Smooth muscle cell (in vitro differentiated cells): Measurements from ENCODE around the gene CRYBG1. TPM values are rescaled to one million over a fixed set of nuclear protein-coding genes. Genes with fewer than 3 reads are reported as not detected.

ENCODE experiments used
- DNase-seq: peaks from one replicate; lab custom pipeline; 2025; ENCODE audit not compliant: unreplicated experiment; lab: John Stamatoyannopoulos, UW
- H2AFZ ChIP-seq: fragments of 200-600 bp; sonication (generic); 2 replicates; pipeline ENCODE4 v1.6.0; 2016; ENCODE audit warnings: antibody characterized with exemption, low read depth, mild to moderate bottlenecking
- H3F3A ChIP-seq: fragments of 200-600 bp; sonication (generic); 2 replicates; pipeline ENCODE4 v1.6.0; 2017; ENCODE audit warnings: antibody characterized with exemption, low read depth
- H3K27ac ChIP-seq: fragments of 200-600 bp; sonication (generic); 2 replicates; pipeline ENCODE4 v1.5.1; 2016; ENCODE audit warnings: low read depth, mild to moderate bottlenecking
- H3K27me3 ChIP-seq: fragments of 200-600 bp; sonication (generic); 2 replicates; pipeline ENCODE4 v1.6.1; 2016; ENCODE audit warnings: low read depth, mild to moderate bottlenecking
- H3K36me3 ChIP-seq: fragments of 200-600 bp; sonication (generic); 2 replicates; pipeline ENCODE4 v1.5.1; 2016; ENCODE audit warnings: low read depth
- H3K4me1 ChIP-seq: fragments of 200-600 bp; sonication (generic); 2 replicates; pipeline ENCODE4 v1.5.1; 2016; ENCODE audit warnings: low read depth
- H3K4me2 ChIP-seq: fragments of 200-600 bp; sonication (generic); 2 replicates; pipeline ENCODE4 v1.6.0; 2016; ENCODE audit warnings: mild to moderate bottlenecking
- H3K4me3 ChIP-seq: fragments of 200-600 bp; sonication (generic); 2 replicates; pipeline ENCODE4 v1.5.1; 2016; ENCODE audit warnings: mild to moderate bottlenecking
- H3K79me2 ChIP-seq: fragments of 200-600 bp; sonication (generic); 2 replicates; pipeline ENCODE4 v1.6.0; 2016; ENCODE audit warnings: low read depth, mild to moderate bottlenecking
- H3K9ac ChIP-seq: fragments of 200-600 bp; sonication (generic); 2 replicates; pipeline ENCODE4 v1.6.0; 2016; ENCODE audit warnings: low read depth
- H3K9me3 ChIP-seq: fragments of 200-600 bp; sonication (generic); replicated peaks from 2 replicates; pipeline ENCODE4 v1.5.1; 2016; ENCODE audit warnings: low read depth
- H4K20me1 ChIP-seq: fragments of 200-600 bp; sonication (generic); 2 replicates; pipeline ENCODE4 v1.6.0; 2016; ENCODE audit warnings: low read depth
- CTCF ChIP-seq: fragments of 200-600 bp; sonication (generic); IDR thresholded peaks from 2 replicates; pipeline ENCODE4 v1.5.1; 2017; ENCODE audit warnings: borderline replicate concordance, mild to moderate bottlenecking, antibody characterized with exemption; ENCODE audit not compliant: insufficient read depth, poor library complexity, severe bottlenecking
- WGBS: methylation state at CpG from one replicate; pipeline ENCODE4 v1.1.7; 2016; ENCODE audit warnings: low lambda C conversion rate; 5-methylcytosine and 5-hydroxymethylcytosine counted together
- polyA plus RNA-seq: library from polyadenylated mRNA; unstranded; fragments of >200 nt; fragmentation: Nextera tagmentation; extraction: Ambion mirVana; gene quantifications from 2 replicates; pipeline ENCODE4 v1.2.1, GENCODE V29; 2016
- total RNA-seq: library from RNA; depleted of rRNA; stranded (reverse); fragments of >200 nt; gene quantifications from 2 replicates; pipeline ENCODE4 v1.2.3, GENCODE V29; 2014

CRYBG1 gene
- total and polyA plus RNA-seq, 2 experiments from 2014 or later, result 0.98 to 11.9 TPM

GRCh38 chr6:106563614-106564013 lies 203.1 kb downstream of the CRYBG1 start:
- H2AFZ ChIP-seq, result no peak overlapping the region
- H3F3A ChIP-seq, result no peaks in the 10 kb centered on the region
- H3K36me3 ChIP-seq, result no peaks in the 10 kb centered on the region
- no peaks in the 10 kb centered on the region for H3K4me1 ChIP-seq
- no peak for DNase-seq
- H3K27me3 ChIP-seq, result no peaks in the 10 kb centered on the region
- no peaks in the 10 kb centered on the region for H4K20me1 ChIP-seq
- H3K4me3 ChIP-seq, result no peak overlapping the region
- H3K4me2 ChIP-seq, result no peak overlapping the region
- 35% methylated on average over 2 of the region's 2 CpGs for WGBS
- H3K79me2 ChIP-seq, result no peaks in the 10 kb centered on the region
- no peak for TF ChIP-seq CTCF
- no peaks in the 10 kb centered on the region for H3K9me3 ChIP-seq
- H3K27ac ChIP-seq, result no peak overlapping the region
- no peak overlapping the region for H3K9ac ChIP-seq

GRCh38 chr6:106564476-106564875 lies 204.0 kb downstream of the CRYBG1 start:
- H3K9ac ChIP-seq, result no peak overlapping the region
- H3K27ac ChIP-seq, result no peak overlapping the region
- H2AFZ ChIP-seq, result no peak overlapping the region
- no peak overlapping the region for H3K4me2 ChIP-seq
- H3K9me3 ChIP-seq, result no peaks in the 10 kb centered on the region
- no peaks in the 10 kb centered on the region for H3F3A ChIP-seq
- DNase-seq, result no peak
- TF ChIP-seq CTCF, result no peak
- no peaks in the 10 kb centered on the region for H4K20me1 ChIP-seq
- H3K27me3 ChIP-seq, result no peaks in the 10 kb centered on the region
- H3K36me3 ChIP-seq, result no peaks in the 10 kb centered on the region
- no peaks in the 10 kb centered on the region for H3K4me1 ChIP-seq
- WGBS, result 60% methylated on average over 4 of the region's 4 CpGs
- no peak overlapping the region for H3K4me3 ChIP-seq
- H3K79me2 ChIP-seq, result no peaks in the 10 kb centered on the region

GRCh38 chr6:106568530-106568929 lies 208.0 kb downstream of the CRYBG1 start:
- H3K4me1 ChIP-seq, result no peaks in the 10 kb centered on the region
- H3K9ac ChIP-seq, result no peak overlapping the region
- H3K9me3 ChIP-seq, result no peaks in the 10 kb centered on the region
- no peak overlapping the region for H3K27ac ChIP-seq
- H4K20me1 ChIP-seq, result no peaks in the 10 kb centered on the region
- H3K4me2 ChIP-seq, result no peak overlapping the region
- no peak for TF ChIP-seq CTCF
- no peaks in the 10 kb centered on the region for H3K27me3 ChIP-seq
- WGBS, result 67% methylated on average over 2 of the region's 2 CpGs
- no peak overlapping the region for H2AFZ ChIP-seq
- H3K36me3 ChIP-seq, result no peaks in the 10 kb centered on the region
- DNase-seq, result no peak
- H3K4me3 ChIP-seq, result no peak overlapping the region
- no peaks in the 10 kb centered on the region for H3K79me2 ChIP-seq
- H3F3A ChIP-seq, result no peaks in the 10 kb centered on the region

GRCh38 chr6:106569428-106569827 lies 208.9 kb downstream of the CRYBG1 start:
- H3F3A ChIP-seq, result no peaks in the 10 kb centered on the region
- H2AFZ ChIP-seq, result no peak overlapping the region
- H3K27me3 ChIP-seq, result no peaks in the 10 kb centered on the region
- no peaks in the 10 kb centered on the region for H3K9me3 ChIP-seq
- 100% methylated on average over 4 of the region's 4 CpGs for WGBS
- H3K9ac ChIP-seq, result no peak overlapping the region
- no peak for DNase-seq
- H3K27ac ChIP-seq, result no peak overlapping the region
- H4K20me1 ChIP-seq, result no peaks in the 10 kb centered on the region
- no peaks in the 10 kb centered on the region for H3K36me3 ChIP-seq
- H3K79me2 ChIP-seq, result no peaks in the 10 kb centered on the region
- no peaks in the 10 kb centered on the region for H3K4me1 ChIP-seq
- H3K4me3 ChIP-seq, result no peak overlapping the region
- no peak overlapping the region for H3K4me2 ChIP-seq
- TF ChIP-seq CTCF, result no peak
